Measurements from ENCODE around the gene TAS2R4. TPM values are rescaled to one million over a fixed set of nuclear protein-coding genes. Genes with fewer than 3 reads are reported as not detected.
A peak's percentile ranks its signal among the peaks of the same experiment; 100 is the strongest.
"Not testable (repeated sequence)": the region's sequence is repeated elsewhere in the genome, so short reads cannot be mapped to it uniquely, and the experiment has no call there.

The TAS2R4 gene
- total RNA-seq, 4 donors from 2014 or later: 0.26 to 6.5 (median 3.3) TPM

- Histone ChIP-seq H3K9me3 (no peaks in the 10 kb centered on the region), H3K27me3 (no peaks in the 10 kb centered on the region), H3K27ac (peak overlapping the region; percentile 84 to 85), H3K4me3 (peak overlapping the region; percentile 66 to 74), H3K36me3 (no peaks in the 10 kb centered on the region), H3K4me1 (peaks cover 0 to 9% of the 10 kb centered on the region in 2 donors)
- no peak for DNase-seq
- TF ChIP-seq POLR2A (IDR thresholded peaks at IDR 0.05) (no peak), CTCF (IDR thresholded peaks at IDR 0.05) (no peak)
- intact Hi-C loops (cut with DNase I; ENCODE audit: low total_unique reads): no loop called here
Observed at GRCh38 chr7:141738592-141739013, 37.9 kb upstream of the TAS2R4 start.

- H3K27me3 ChIP-seq: no peaks in the 10 kb centered on the region
- no peaks in the 10 kb centered on the region for H3K36me3 ChIP-seq
- peak overlapping the region; percentile 66 to 74 for H3K4me3 ChIP-seq
- no peaks in the 10 kb centered on the region for H3K9me3 ChIP-seq
- intact Hi-C loops (cut with DNase I; ENCODE audit: low total_unique reads): no loop called here
- TF ChIP-seq POLR2A (IDR thresholded peaks at IDR 0.05) (no peak), CTCF (IDR thresholded peaks at IDR 0.05) (no peak)
- peaks cover 0 to 9% of the 10 kb centered on the region in 2 donors for H3K4me1 ChIP-seq
- H3K27ac ChIP-seq: no peak overlapping the region
- DNase-seq: no peak
Observed at GRCh38 chr7:141739250-141739649, 37.2 kb upstream of the TAS2R4 start.

GRCh38 chr7:141742229-141742628 lies 34.2 kb upstream of the TAS2R4 start:
- Histone ChIP-seq H3K27me3 (no peaks in the 10 kb centered on the region), H3K4me1 (peaks cover 0 to 9% of the 10 kb centered on the region in 2 donors), H3K9me3 (no peaks in the 10 kb centered on the region), H3K4me3 (no peak overlapping the region), H3K36me3 (no peaks in the 10 kb centered on the region), H3K27ac (no peak overlapping the region)
- intact Hi-C loops (cut with DNase I; ENCODE audit: low total_unique reads): no loop called here
- TF ChIP-seq CTCF (IDR thresholded peaks at IDR 0.05) (no peak), POLR2A (IDR thresholded peaks at IDR 0.05) (no peak)
- DNase-seq: no peak

- H3K36me3 ChIP-seq: no peaks in the 10 kb centered on the region
- H3K27ac ChIP-seq: no peak overlapping the region
- no peak for TF ChIP-seq CTCF (IDR thresholded peaks at IDR 0.05)
- TF ChIP-seq POLR2A (IDR thresholded peaks at IDR 0.05): no peak
- H3K4me3 ChIP-seq: no peak overlapping the region
- intact Hi-C loops (cut with DNase I; ENCODE audit: low total_unique reads): no loop called here
- H3K27me3 ChIP-seq: no peaks in the 10 kb centered on the region
- DNase-seq: no peak
- peaks cover 0 to 4% of the 10 kb centered on the region in 2 donors for H3K4me1 ChIP-seq
- no peaks in the 10 kb centered on the region for H3K9me3 ChIP-seq
Observed at GRCh38 chr7:141744131-141744530, 32.3 kb upstream of the TAS2R4 start.

GRCh38 chr7:141748396-141748795 lies 28.1 kb upstream of the TAS2R4 start:
- DNase-seq: no peak
- no peak for TF ChIP-seq CTCF (IDR thresholded peaks at IDR 0.05)
- no peak for TF ChIP-seq POLR2A (IDR thresholded peaks at IDR 0.05)
- Histone ChIP-seq H3K9me3 (peaks cover 0 to 10% of the 10 kb centered on the region in 2 donors), H3K4me3 (no peak overlapping the region), H3K36me3 (peaks cover 0 to 3% of the 10 kb centered on the region in 2 donors), H3K4me1 (no peaks in the 10 kb centered on the region), H3K27ac (no peak overlapping the region), H3K27me3 (no peaks in the 10 kb centered on the region)
- intact Hi-C loops (cut with DNase I; ENCODE audit: low total_unique reads): no loop called here

GRCh38 chr7:141751904-141752303 lies 24.6 kb upstream of the TAS2R4 start:
- H3K27ac ChIP-seq; H3K4me1 ChIP-seq; H3K9me3 ChIP-seq; intact Hi-C loops (cut with DNase I; ENCODE audit: low total_unique reads); H3K4me3 ChIP-seq; H3K27me3 ChIP-seq; DNase-seq; H3K36me3 ChIP-seq: not testable (repeated sequence)

All from uterus (tissue), 4 donors.